Measurements from ENCODE around the gene ABHD16A. TPM values are rescaled to one million over a fixed set of nuclear protein-coding genes. Genes with fewer than 3 reads are reported as not detected.

Gene ABHD16A
- total RNA-seq, result 48.6 and 84.4 TPM in 2 replicates

DNA sequence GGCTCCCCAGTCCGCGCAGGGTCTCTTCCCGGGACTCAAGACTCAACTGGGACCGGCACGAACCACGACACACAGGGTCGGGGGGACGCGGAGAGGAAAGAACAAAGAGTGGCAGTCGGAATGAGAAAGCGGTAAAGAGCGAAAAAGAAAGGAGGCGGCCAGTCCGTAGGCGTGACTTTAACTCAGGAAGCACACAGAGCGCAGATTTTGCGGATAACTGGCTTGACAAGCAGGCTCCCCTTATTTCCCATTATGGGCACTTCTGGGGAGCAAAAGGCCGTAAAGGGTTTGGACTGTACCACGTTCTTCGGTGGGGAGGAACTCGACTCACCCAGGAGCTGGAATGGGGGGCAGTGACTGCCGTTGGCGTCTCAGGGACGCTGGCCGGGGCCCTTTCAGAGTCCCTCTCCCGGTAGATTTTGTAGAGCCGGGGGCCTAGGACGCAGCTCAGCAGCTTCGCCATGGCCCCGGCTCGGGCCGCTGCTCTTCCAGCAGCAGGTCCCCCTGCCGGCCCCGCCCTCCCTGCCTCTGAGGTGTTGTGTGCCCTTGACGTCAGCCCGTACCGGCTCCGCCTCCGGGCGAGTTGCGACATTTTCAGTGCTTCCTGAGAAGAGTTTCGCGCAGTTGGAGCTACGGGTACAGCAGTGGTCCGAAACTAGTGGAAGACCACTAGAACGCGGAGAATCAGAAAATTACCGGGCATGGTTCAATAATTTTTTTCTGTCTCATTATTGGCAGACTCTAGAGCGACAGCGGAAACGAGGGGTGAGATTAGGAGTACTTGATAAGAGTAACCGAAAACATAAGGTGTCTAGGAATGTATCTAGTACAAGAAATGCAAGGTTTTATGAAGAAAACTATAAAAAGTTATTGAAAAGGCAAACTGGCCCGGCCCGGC is at the start of gene ABHD16A:
ABHD16A (minus strand) TSS at position 506 of the 898 bp plus-strand sequence; CDS start at position 463, 43 bp downstream.

DNA sequence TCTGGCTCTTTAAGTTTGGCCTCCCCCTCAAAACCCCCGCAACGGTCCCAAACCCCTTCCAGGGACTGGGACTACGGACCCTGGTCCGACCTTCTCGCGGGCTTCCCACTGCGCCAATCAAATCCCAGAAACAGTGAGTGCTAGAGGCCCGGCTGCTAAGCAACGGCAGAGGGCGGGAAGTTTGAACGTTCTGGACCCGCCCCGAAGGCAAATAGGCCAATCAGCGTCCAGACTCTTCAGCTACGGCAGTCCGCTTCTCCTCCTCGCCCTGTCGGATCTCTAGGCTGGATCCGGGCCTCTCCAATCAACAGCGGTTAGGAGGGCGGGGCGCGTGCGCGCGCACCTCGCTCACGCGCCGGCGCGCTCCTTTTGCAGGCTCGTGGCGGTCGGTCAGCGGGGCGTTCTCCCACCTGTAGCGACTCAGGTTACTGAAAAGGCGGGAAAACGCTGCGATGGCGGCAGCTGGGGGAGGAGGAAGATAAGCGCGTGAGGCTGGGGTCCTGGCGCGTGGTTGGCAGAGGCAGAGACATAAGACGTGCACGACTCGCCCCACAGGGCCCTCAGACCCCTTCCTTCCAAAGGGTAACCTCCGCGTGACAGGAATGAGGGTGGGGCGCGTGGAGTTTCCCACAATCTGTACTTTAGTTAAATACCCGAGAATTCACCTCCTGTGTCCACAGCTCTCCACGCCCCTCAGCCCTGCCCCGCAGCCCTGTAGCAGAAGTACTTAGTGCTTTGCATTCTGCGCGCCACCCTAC is 36.7 kb upstream of the ABHD16A start, which contains the start of gene MSH5:
MSH5 (plus strand) TSS at position 367 of the 758 bp plus-strand sequence. CDS start 462 bp downstream, outside the sequence.

DNA sequence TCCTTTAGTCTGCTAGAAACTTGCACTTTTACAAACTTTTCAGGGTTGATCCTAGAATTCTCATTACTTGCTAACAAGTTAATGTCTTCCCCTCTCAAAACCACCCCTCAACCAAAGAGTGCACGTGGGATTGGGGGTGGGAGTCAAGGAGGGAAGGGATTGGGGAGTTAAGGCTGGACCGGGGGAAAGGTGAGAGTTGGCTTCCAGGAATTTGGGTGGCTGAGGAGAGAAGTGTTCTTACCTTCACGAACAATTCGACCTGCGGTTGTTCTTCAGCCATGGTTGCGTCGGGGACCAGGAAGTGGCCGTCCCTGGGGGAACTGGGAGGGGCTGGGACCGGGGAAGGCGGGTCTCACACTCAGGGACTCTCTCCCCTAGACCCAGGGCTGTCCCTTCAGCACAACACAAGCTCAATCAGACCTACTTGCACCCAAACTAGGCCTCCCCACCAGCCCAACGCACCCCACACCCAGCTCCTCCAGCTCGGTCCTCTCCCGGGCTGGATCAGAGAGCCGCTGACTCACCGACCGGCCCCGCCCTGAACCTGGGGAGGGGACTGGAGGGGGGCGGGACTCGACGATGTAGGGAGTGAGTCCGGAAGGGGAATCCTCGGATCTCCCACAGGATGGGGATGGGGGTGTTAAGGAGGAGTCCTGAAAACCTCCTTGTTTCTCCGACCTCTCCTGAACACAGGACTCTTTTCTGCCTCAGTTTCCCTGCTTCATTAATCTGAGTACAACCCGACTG is 33.1 kb upstream of the ABHD16A start, which contains the start of gene CLIC1:
CLIC1 (minus strand) TSS at position 510 of the 747 bp plus-strand sequence; CDS start at position 280, 230 bp downstream.

DNA sequence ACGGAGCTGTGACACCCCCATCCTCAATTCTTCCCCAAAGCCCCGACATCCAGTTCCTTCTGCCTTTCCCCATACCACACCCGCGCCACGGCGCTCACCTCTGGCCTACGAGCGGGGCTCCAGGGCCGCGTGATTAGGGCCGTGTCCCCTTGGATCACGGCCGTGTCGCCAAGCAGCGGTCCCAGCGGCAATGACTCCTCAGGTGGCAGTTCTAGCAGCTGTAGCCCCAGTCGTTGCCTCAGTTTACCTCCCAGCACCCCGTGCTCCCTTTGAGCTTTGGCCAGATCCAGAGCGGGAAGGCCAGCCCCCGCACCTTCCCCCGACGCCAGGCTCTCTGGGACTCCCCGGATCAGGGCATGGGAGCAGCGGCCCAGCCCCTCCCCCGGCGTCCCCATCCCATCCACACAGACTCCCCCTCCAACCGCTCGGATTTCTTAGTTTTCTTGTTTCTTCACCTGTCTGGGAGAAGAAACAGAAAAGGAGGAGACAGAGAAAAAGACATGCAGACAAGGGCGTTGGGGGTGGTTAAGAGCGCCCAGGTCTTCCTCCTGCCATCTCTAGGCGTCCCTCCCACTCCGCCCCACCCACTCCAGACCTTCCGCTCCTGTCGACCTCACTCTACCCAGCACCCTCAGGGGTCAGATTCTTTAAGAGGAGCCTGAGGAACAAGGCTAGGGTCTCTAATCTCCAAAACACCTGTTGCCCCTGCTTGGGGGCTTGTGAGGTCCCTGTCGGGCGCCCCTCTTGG is 25.8 kb upstream of the ABHD16A start, which contains the start of gene DDAH2:
DDAH2 (minus strand) TSS at position 533 of the 748 bp plus-strand sequence; CDS start at position 395, 138 bp downstream.

DNA sequence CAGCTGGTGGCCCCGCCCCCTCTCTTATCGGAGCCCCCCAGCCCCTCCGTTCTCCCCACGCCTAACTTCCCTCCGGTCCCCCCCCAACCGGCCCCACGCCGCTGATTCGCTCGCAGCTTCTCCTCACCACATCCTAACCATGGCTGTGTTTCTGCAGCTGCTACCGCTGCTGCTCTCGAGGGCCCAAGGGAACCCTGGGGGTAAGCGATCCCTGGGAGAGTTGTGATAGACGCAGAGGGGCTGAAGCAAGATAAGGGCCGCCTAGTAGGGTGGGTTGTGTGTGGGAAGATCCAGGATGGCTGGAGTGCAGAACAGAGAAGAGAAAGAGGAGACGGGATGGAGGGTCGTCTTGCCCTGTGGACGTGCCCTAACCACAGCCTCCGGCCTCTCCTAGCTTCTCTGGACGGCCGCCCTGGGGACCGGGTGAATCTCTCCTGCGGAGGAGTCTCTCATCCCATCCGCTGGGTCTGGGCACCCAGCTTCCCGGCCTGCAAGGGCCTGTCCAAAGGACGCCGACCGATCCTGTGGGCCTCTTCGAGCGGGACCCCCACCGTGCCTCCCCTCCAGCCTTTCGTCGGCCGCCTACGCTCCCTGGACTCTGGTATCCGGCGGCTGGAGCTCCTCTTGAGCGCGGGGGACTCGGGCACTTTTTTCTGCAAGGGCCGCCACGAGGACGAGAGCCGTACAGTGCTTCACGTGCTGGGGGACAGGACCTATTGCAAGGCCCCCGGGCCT is 20.3 kb upstream of the ABHD16A start, which contains the start of gene MPIG6B:
MPIG6B (plus strand) TSS at position 129 of the 735 bp plus-strand sequence; CDS start at position 140, 11 bp downstream.

DNA sequence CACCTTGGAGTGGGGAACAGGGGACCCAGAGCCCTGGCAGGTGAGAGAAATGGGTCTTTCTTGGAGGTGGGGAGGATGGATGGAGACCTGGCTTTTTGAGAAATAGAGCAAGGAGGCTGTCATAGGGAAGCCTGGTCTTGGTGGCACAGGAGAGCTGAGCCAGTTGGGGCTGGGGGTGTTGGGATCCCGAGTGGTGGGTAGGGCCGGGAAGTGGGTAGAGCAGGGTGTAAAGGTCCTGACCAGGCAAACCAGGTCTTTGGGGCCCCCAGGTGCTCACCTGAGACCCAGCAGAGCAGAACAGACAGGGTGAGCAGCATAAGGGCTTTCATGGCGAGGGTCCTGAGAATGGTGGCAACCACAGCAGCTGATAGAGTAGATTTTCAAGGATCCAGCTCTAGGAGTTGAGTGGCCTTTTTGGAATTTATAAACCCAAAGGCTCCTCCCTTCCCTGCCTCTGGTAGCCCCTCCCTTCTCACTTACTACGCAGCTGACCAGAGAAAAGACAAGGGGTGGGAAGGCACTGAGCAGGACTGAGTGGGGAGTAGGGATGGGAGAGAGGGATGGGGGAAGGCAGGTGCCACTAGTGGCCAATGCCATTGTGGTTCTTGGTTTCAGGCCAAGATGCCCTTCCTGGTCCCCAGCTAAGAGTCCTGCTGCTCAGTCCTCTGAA is 18.4 kb upstream of the ABHD16A start, which contains the start of gene LY6G6C:
LY6G6C (minus strand) TSS at position 396 of the 670 bp plus-strand sequence; CDS start at position 329, 67 bp downstream.

DNA sequence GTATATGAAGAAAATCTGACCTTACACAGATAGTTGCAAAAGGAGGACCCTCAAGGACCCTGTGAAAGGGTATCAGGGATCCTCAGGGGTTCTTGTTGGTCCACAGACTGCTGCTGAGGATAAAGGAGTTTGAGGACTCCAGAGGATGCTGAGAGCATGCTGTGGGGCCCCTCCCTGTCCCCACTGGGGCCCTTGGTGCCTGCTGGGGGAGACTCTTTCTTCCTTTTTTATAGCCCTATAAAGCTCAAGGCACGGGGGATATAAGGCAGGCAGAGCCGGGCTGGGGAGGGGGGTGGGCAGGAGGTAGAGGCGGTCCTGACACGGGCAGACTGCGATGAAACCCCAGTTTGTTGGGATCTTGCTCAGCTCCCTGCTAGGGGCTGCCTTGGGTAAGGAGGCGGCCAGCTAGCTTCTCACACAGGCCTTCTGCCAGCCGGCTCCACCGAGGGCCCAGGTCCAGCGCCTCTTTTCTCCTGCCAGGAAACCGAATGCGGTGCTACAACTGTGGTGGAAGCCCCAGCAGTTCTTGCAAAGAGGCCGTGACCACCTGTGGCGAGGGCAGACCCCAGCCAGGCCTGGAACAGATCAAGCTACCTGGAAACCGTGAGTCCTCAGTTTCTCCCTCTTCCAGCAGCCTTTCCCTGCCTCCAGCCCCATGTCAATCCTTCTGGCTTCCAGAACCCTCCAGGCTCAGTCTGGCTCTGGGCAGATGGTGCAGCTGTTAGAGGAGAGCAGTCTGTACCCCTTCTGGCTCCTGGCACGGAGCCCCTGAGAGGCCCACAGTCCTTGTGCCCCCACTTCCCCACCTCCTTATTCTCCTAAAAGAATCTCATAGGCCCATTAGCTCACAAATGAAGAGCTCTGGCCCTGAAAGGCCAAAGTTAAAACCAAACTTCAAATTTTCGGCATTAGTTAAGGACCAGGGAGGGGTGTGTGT is 12.2 kb upstream of the ABHD16A start, which contains the start of gene LY6G6D:
LY6G6D (plus strand) TSS at position 327 of the 937 bp plus-strand sequence; CDS start at position 335, 8 bp downstream.

DNA sequence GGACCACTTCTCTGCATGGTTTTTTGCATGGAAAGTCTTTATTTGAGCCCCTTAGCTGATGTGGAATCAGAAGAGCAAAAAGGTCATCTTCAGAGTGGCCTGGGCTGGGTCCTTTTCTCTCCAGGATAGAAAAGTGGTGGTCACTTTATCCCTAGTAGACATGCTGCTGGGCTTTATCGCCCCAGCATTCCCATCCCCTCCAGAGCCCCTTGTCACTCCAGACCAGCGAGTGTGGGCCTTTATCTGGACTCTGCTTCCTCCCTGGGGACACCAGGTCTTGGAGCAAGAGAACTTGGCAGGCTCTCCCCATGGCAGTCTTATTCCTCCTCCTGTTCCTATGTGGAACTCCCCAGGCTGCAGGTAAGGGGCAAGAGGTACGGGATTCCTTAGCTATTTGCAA is 3.5 kb upstream of the ABHD16A start, which contains the start of gene LY6G6F:
LY6G6F (plus strand) TSS at position 268 of the 400 bp plus-strand sequence; CDS start at position 309, 41 bp downstream.

DNA sequence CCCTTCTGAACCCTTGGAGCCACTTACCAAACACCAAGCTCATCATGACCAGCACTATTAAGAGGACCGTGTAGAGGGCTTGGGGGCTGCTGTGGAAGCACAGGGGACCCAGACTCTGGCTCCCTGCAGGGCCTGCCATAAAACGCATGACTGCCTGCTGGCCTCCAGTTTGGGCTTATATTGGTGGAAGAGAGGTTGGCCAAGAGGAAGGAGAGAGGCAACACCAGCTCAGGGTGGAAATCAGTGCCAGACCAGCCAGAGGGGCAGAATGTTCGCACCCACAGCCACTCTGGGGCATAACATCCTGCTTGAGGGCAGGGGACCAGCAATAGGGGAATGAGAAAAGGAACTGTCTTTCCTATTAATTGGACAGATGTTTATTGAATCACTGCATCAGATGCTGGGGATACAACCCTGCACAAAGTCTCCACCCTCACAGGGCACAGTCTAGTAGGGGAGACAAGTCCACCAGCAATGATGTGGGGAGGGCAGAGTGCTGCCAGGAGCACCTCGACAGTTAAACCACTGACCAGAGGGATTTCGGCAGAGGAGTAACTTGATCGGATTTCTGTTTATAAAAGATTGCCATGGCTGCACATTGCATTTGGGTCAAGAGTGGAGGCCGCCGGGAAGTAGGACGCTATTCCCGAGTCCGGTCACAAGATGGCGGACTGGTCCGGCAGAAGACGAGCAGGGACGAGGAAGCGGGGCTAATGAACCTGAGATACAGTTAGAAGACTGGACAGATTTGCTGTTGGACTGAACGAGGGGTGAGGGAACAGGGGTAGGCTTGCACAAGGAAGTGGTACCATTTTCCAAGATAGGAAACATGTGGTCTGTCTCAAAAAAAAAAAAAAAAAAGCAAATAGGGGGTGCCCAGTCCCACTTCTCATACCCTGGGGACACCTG is 22.6 kb downstream of the ABHD16A start, which contains the start of gene LY6G5C:
LY6G5C (minus strand) TSS at position 842 of the 909 bp plus-strand sequence; CDS start at position 148, 694 bp downstream.

DNA sequence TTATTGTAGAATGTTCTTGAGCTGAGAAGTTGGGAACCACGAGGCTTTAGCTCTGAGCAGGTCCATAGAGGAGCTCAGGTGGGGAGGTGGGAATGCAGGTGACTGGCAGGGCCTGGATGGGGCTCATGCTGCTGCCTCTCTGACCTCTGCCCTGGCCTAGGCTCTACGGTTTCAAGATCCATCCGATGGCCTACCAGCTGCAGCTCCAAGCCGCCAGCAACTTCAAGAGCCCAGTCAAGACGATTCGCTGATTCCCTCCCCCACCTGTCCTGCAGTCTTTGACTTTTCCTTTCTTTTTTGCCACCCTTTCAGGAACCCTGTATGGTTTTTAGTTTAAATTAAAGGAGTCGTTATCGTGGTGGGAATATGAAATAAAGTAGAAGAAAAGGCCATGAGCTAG is 33.4 kb downstream of the ABHD16A start, which contains the start of gene LY6G5B:
LY6G5B (plus strand) TSS at position 301 of the 400 bp plus-strand sequence. CDS start 975 bp downstream, outside the sequence.

DNA sequence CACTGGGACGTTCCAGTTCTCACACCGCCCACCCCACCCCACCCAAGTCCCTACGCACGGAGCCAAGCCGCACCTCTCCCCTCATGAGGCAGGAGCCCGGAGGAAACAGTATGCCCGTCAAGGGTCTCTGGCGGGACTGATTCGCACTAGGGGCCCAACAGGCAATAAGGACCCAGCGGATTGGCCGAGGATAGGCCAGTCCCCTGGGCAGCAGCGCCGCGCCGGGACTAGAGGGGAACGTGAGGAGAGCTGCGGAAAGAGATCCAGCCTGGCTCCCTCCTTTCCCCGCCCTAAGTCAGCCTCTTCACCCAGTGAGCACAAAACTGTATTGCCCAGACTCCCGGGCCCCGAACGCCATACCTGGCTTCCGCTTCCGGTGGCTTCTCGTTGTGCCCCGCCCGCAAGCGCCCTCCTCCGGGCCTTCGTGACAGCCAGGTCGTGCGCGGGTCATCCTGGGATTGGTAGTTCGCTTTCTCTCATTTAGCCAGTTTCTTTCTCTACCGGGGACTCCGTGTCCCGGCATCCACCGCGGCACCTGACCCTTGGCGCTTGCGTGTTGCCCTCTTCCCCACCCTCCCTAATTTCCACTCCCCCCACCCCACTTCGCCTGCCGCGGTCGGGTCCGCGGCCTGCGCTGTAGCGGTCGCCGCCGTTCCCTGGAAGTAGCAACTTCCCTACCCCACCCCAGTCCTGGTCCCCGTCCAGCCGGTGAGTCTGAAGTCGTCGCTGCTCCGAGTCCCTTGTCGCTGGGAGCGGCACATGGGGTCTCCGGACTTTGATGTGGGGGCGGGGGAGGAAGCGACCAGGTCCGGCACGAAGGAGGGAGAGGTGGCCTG is 37.4 kb downstream of the ABHD16A start, which contains the start of gene CSNK2B:
CSNK2B (plus strand) TSS at position 580 of the 836 bp plus-strand sequence. CDS start 752 bp downstream, outside the sequence.

DNA sequence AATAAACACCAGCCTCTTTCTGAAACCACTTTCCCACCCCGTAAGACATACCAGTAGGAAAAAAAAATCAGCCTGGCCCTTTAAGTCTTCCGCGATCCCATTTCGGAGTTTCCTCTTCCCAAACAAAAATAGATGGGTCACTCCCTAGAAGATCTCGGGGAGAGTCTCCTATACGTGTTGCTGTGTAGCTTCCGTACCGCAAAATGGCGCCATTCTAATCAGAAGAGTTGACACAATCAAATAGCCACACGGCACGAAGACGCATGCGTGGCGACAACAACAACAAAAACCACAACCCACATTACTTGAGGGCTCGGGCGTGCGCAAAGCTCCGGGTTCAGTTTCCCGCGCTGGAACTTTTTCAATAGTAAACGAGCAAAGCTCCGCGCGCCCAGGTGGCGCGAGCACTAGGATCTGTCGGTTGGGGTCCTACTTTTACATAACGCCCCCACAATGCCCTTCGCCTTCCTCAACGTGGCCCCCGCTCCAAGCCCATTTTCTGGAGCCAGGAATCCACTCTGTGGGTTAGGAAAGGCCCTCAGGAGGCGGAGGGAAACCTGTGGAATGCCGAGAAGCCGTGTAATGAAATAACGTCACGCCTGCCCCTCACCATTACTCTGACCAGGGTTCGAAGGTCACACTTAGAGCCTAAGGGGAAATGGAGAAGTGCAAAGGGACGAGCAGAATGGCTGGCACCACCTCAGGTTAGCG is 38.2 kb downstream of the ABHD16A start, which contains the start of gene GPANK1:
GPANK1 (minus strand) TSS at position 208 of the 711 bp plus-strand sequence. CDS start 519 bp downstream, outside the sequence.

DNA sequence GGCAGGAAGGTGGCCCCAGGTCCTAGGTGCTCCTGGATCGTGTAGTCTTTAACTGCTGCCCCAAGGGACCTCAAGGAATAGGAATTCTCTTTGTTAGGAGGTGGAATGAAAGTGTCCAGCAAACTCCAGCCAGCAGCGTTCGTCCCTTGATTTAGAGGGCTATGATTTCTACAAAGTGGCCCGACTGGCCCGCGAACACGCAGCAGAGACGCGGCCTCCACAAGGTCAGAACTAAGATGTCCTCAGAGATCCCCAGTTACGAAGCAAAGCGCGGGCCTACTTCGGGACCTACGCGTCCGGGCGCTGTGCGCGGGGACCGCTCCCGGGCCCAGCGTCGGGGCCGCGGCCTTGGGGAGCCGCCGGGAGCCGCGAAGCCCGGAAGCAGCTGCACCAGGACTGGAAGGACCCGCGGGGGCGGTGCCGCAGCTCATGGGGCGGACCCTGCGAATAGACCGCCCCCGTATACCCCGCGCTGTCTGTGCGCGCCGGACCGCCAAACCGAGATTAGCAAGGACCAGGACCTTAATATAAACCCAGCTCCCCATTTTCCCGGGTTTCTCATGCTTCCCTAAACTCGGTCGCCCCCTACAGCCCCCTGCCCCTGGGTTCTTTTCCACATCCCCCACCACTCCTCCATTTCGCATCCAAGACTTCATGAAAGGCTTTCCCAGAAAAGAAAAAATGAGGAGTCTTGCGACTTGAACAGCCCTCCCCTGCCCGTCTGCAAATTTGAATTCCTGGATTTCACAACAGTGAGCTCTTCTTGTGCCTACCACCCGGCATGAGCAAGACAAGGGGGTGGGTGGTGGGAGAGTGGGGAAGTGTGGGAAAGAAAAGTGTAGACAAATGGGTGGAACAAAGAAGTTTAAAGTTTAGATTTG is 42.5 kb downstream of the ABHD16A start, which contains the start of gene C6orf47:
C6orf47 (minus strand) TSS at position 398 of the 881 bp plus-strand sequence. CDS start 831 bp downstream, outside the sequence.

Data from bladder microvascular endothelial cell (primary cell).